GM12891 (cell line): Measurements from ENCODE around the gene VRK3.

Experiments
- PAX5 ChIP-seq: IDR thresholded peaks from 2 replicates; pipeline ENCODE4 v1.6.1; 2011; ENCODE audit warnings: low read length, moderate library complexity, mild to moderate bottlenecking; ENCODE audit not compliant: insufficient read depth, severe bottlenecking
- POLR2A ChIP-seq: IDR thresholded peaks from 2 replicates; pipeline ENCODE4 v1.6.1; 2011; ENCODE audit warnings: low read depth, low read length, control low read depth
- POLR2AphosphoS5 ChIP-seq: IDR thresholded peaks from 2 replicates; pipeline ENCODE4 v1.6.1; 2011; ENCODE audit warnings: low read depth, low read length, control low read depth
- SPI1 ChIP-seq: IDR thresholded peaks from 2 replicates; pipeline ENCODE4 v1.6.1; 2011; ENCODE audit warnings: low read depth, low read length, control low read depth

DNA sequence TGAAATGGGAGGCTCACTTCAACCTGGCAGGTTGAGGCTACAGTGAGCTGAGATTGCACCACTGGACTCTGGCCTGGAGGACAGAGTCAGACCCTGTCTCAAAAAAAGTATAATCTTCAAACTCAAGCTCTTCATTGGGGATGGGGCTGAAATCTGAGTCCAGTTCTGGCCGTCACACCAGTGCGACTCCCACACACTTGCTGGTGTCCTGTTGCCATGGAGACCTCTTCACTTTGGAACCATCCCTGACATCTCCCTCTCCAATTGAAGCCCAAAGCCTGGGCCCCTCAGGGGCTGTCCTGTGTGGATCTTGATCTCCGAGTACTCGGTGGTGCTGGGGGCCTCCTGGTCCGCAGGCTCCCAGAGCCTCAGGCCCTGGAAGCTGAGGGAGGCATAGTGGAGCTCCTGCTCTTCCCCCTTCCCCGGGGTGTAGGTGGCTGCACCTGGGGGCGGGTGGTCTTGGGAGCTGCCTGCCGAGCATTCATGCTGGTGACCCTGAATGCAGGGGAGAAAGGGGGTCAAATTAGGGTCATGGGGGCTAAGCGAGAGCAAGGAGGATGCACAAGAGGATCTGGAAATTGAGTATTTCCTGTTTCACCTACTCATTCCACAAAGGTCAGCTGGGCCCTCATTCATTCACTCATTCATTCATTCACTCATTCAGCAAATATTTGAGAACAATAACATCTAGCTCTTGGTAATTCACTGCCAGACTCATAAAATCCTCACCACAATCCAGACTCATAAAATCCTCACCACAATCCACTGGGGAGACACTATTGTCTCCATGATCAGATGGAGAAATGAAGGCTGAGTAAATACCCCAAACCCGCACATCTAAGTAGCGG lies 75.2 kb downstream of the VRK3 start:
- no peak for TF ChIP-seq POLR2A
- no peak for TF ChIP-seq PAX5
- TF ChIP-seq POLR2AphosphoS5 = no peak
- no peak for TF ChIP-seq SPI1
